Panc1 (cell line): ENCODE data around the gene SERPINA3. TPM values are rescaled to one million over a fixed set of nuclear protein-coding genes. Genes with fewer than 3 reads are reported as not detected.
"Not testable (repeated sequence)": the region's sequence is repeated elsewhere in the genome, so short reads cannot be mapped to it uniquely, and the experiment has no call there.

ENCODE experiments used
- ATAC-seq: fragments of 200-7000 bp; cut with Tn5 transposase; 2 replicates; pipeline ENCODE4 v1.9.1; 2020; ENCODE audit warnings: mild to moderate bottlenecking, moderate library complexity
- BruUV-seq: library from RNA; stranded (reverse); fragments of 400-500 nt; replicated peaks from 2 replicates; lab custom pipeline; 2021; lab: Mats Ljungman, UMichigan
- CTCF ChIA-PET: fragments of 300-600 bp; sonication (Branson Sonifier 250); formaldehyde crosslinking; loops from one replicate; lab custom pipeline; 2022; ENCODE audit warnings: antibody characterized with exemption; lab: Charles Lee
- POLR2A ChIA-PET: fragments of 300-600 bp; sonication (Branson Sonifier 250); formaldehyde crosslinking; loops from one replicate; lab custom pipeline; 2022; ENCODE audit warnings: antibody characterized with exemption; lab: Charles Lee
- DNase-seq: peaks from one replicate; pipeline ENCODE4 v3.0.0-alpha.2; 2010; ENCODE audit warnings: low read depth, low spot score
- H3K27ac ChIP-seq: 2 replicates; pipeline ENCODE4 v1.5.1; 2011; ENCODE audit warnings: mild to moderate bottlenecking, low read length, inconsistent platforms
- H3K27me3 ChIP-seq: fragments of 200-500 bp; sonication (Bioruptor generic); 2 replicates; pipeline ENCODE4 v1.6.0; 2014; ENCODE audit warnings: low read length, inconsistent platforms; ENCODE audit not compliant: control insufficient read depth, insufficient read depth
- H3K36me3 ChIP-seq: fragments of 200-500 bp; sonication (Bioruptor generic); 2 replicates; pipeline ENCODE4 v1.5.1; 2014; ENCODE audit warnings: inconsistent platforms, mild to moderate bottlenecking, low read length, moderate library complexity; ENCODE audit not compliant: control insufficient read depth, insufficient read depth
- H3K4me1 ChIP-seq: 2 replicates; pipeline ENCODE4 v1.5.1; 2011; ENCODE audit warnings: inconsistent platforms, mild to moderate bottlenecking, low read length, moderate library complexity; ENCODE audit not compliant: control insufficient read depth, insufficient read depth
- H3K4me3 ChIP-seq, 2 experiments: 2 replicates each; pipeline ENCODE4 v1.5.1; 2011 to 2012; ENCODE audit warnings: low read depth in 2 of 2, low read length in 2 of 2, mild to moderate bottlenecking in 2 of 2, inconsistent platforms in 1 of 2, moderate library complexity in 1 of 2
- H3K9me3 ChIP-seq: fragments of 200-500 bp; sonication (Bioruptor generic); 2 replicates; pipeline ENCODE4 v1.5.1; 2014; ENCODE audit warnings: low read depth, mild to moderate bottlenecking, inconsistent platforms, low read length, moderate library complexity; ENCODE audit not compliant: control insufficient read depth, insufficient read depth
- CTCF ChIP-seq: fragments of 450-650 bp; IDR thresholded peaks from 2 replicates; pipeline ENCODE4 v1.5.1; 2017; ENCODE audit warnings: mild to moderate bottlenecking
- POLR2AphosphoS5 ChIP-seq: IDR thresholded peaks from 2 replicates; pipeline ENCODE4 v1.6.1; 2012; ENCODE audit warnings: mild to moderate bottlenecking, low read depth, low read length, moderate library complexity
- REST ChIP-seq, 2 experiments: IDR thresholded peaks; 2 replicates each; pipeline ENCODE4 v1.6.1; 2011 to 2012; ENCODE audit warnings: low read depth in 2 of 2, control low read depth in 1 of 2, low read length in 1 of 2, mild to moderate bottlenecking in 1 of 2, moderate library complexity in 1 of 2; ENCODE audit not compliant: insufficient read depth in 1 of 2
- SIN3A ChIP-seq: IDR thresholded peaks from 2 replicates; pipeline ENCODE4 v1.6.1; 2012; ENCODE audit warnings: low read depth, mild to moderate bottlenecking, low read length, moderate library complexity, borderline replicate concordance; ENCODE audit not compliant: insufficient read depth
- TCF7L2 ChIP-seq: IDR thresholded peaks from 2 replicates; pipeline ENCODE4 v1.6.1; 2011; ENCODE audit warnings: mild to moderate bottlenecking, low read depth, low read length, inconsistent platforms
- in situ Hi-C: cut with HindIII; loops from 2 replicates; pipeline ENCODE4 v1.10.0; 2016; ENCODE audit warnings: low sequenced_read_pairs, low pct_unique_long_range_greater_than_20kb
- intact Hi-C: fragments of 100-400 bp; cut with micrococcal nuclease; formaldehyde crosslinking; loops from one replicate; pipeline ENCODE4 v1.10.0; 2022; ENCODE audit not compliant: unreplicated experiment
- total RNA-seq: library from RNA; stranded (reverse); gene quantifications from one replicate; pipeline ENCODE4 v1.2.1, GENCODE V29; 2021; ENCODE audit not compliant: unreplicated experiment

Gene SERPINA3
- total RNA-seq, 1 experiment from 2014 or later, result 5.7 TPM

- ATAC-seq (no peak), DNase-seq (no peak)
- H3K27ac ChIP-seq, result no peak overlapping the region
- in situ Hi-C loops, result no loop called here
- POLR2A ChIA-PET, result no interaction called here
- H3K4me1 ChIP-seq, result no peaks in the 10 kb centered on the region
- CTCF ChIA-PET, result no interaction called here
- H3K4me3 ChIP-seq, result no peak overlapping the region
- no peaks in the 10 kb centered on the region for H3K9me3 ChIP-seq
- intact Hi-C loops, result no loop called here
- TF ChIP-seq REST (IDR thresholded peaks at IDR 0.05; ENCODE audit: insufficient read depth in 1 of 2, low read depth in 2 of 2, low read length in 1 of 2) (no peak), CTCF (peak; percentile 35; the same call in 1 of the 2 replicates)
- H3K36me3 ChIP-seq, result no peaks in the 10 kb centered on the region
- no TSS peak for BruUV-seq
- no peaks in the 10 kb centered on the region for H3K27me3 ChIP-seq
Measured at GRCh38 chr14:94636744-94637412, 24.7 kb downstream of the SERPINA3 start.

- H3K36me3 ChIP-seq, CTCF ChIA-PET, in situ Hi-C loops, DNase-seq, H3K9me3 ChIP-seq, H3K4me1 ChIP-seq, H3K4me3 ChIP-seq, BruUV-seq, POLR2A ChIA-PET, intact Hi-C loops, ATAC-seq, H3K27ac ChIP-seq, H3K27me3 ChIP-seq: not testable (repeated sequence)
Measured at GRCh38 chr14:94637814-94638213, 25.6 kb downstream of the SERPINA3 start.

- TF ChIP-seq SIN3A (no peak), TCF7L2 (no peak), POLR2AphosphoS5 (no peak), REST (IDR thresholded peaks at IDR 0.05; ENCODE audit: insufficient read depth in 1 of 2, low read depth in 2 of 2, low read length in 1 of 2) (no peak), CTCF (no peak)
- Histone ChIP-seq H3K27ac (no peak overlapping the region), H3K9me3 (no peaks in the 10 kb centered on the region), H3K27me3 (no peaks in the 10 kb centered on the region), H3K4me1 (no peaks in the 10 kb centered on the region), H3K4me3 (no peak overlapping the region), H3K36me3 (no peaks in the 10 kb centered on the region)
- DNase-seq (no peak), ATAC-seq (no peak)
- intact Hi-C loops (no loop called here), in situ Hi-C loops (no loop called here)
- CTCF ChIA-PET, result interaction anchor here (0.6 kb wide), 1 partner anchor 100 kb away, joined by 4 read pairs; no protein-coding TSS in a partner anchor
- no TSS peak for BruUV-seq
- POLR2A ChIA-PET, result no interaction called here
Measured at GRCh38 chr14:94638339-94638738, 26.1 kb downstream of the SERPINA3 start.
